Stomach smooth muscle (tissue), 2 donors: Measurements from ENCODE around the gene C1orf210.

ENCODE experiments used
- H3K27ac ChIP-seq: one replicate; pipeline ENCODE4 v1.7.0; 2013; ENCODE audit warnings: mild to moderate bottlenecking, low read length, inconsistent platforms
- H3K27me3 ChIP-seq, 2 donors: one replicate each; pipeline ENCODE4 v1.7.0; 2013; ENCODE audit warnings: low read length in 2 of 2; ENCODE audit not compliant: insufficient read depth in 2 of 2, control insufficient read depth in 1 of 2
- H3K36me3 ChIP-seq, 2 donors: one replicate each; pipeline ENCODE4 v1.7.0; 2013; ENCODE audit warnings: low read length in 2 of 2; ENCODE audit not compliant: control insufficient read depth in 2 of 2, insufficient read depth in 2 of 2
- H3K4me1 ChIP-seq: one replicate; pipeline ENCODE4 v1.7.0; 2013; ENCODE audit warnings: low read length; ENCODE audit not compliant: control insufficient read depth, insufficient read depth
- H3K4me3 ChIP-seq, 2 donors: one replicate each; pipeline ENCODE4 v1.7.0; 2013; ENCODE audit warnings: low read length in 2 of 2
- H3K9ac ChIP-seq, 2 donors: one replicate each; pipeline ENCODE4 v1.7.0; 2013; ENCODE audit warnings: low read length in 2 of 2, mild to moderate bottlenecking in 1 of 2
- H3K9me3 ChIP-seq, 2 donors: one replicate each; pipeline ENCODE4 v1.7.0; 2013; ENCODE audit warnings: low read length in 2 of 2; ENCODE audit not compliant: control insufficient read depth in 2 of 2
- donor health status: healthy.
- donor health status: Pancreatic carcinoma.

Gene C1orf210

GRCh38 chr1:43239484-43239883 lies 45.9 kb downstream of the C1orf210 start:
- Histone ChIP-seq H3K9ac (no peak overlapping the region), H3K27ac (no peak overlapping the region)

GRCh38 chr1:43238991-43239469 lies 46.4 kb downstream of the C1orf210 start:
- no peak overlapping the region for H3K27ac ChIP-seq
- no peak overlapping the region for H3K4me3 ChIP-seq

More at GRCh38 chr1:43239484-43239883, 45.9 kb downstream of the C1orf210 start:
- no peaks in the 10 kb centered on the region for H3K36me3 ChIP-seq
- no peaks in the 10 kb centered on the region for H3K4me1 ChIP-seq
- H3K9me3 ChIP-seq, result no peaks in the 10 kb centered on the region
- H3K4me3 ChIP-seq, result no peak overlapping the region
- H3K27me3 ChIP-seq, result peaks cover 0 to 3% of the 10 kb centered on the region in 2 donors

GRCh38 chr1:43238085-43238484 lies 47.3 kb downstream of the C1orf210 start:
- Histone ChIP-seq H3K4me1 (no peaks in the 10 kb centered on the region), H3K27ac (no peak overlapping the region)

More at GRCh38 chr1:43238991-43239469, 46.4 kb downstream of the C1orf210 start:
- Histone ChIP-seq H3K36me3 (no peaks in the 10 kb centered on the region), H3K9me3 (no peaks in the 10 kb centered on the region), H3K9ac (no peak overlapping the region), H3K27me3 (peaks cover 0 to 5% of the 10 kb centered on the region in 2 donors), H3K4me1 (no peaks in the 10 kb centered on the region)

GRCh38 chr1:43237121-43237520 lies 48.3 kb downstream of the C1orf210 start:
- no peak overlapping the region for H3K4me3 ChIP-seq
- no peaks in the 10 kb centered on the region for H3K4me1 ChIP-seq
- H3K27ac ChIP-seq, result no peak overlapping the region

More at GRCh38 chr1:43238085-43238484, 47.3 kb downstream of the C1orf210 start:
- H3K27me3 ChIP-seq, result peaks cover 0 to 5% of the 10 kb centered on the region in 2 donors
- no peaks in the 10 kb centered on the region for H3K36me3 ChIP-seq
- no peaks in the 10 kb centered on the region for H3K9me3 ChIP-seq
- no peak overlapping the region for H3K9ac ChIP-seq
- no peak overlapping the region for H3K4me3 ChIP-seq

GRCh38 chr1:43235451-43236121 lies 49.8 kb downstream of the C1orf210 start:
- peaks cover under 1% of the 10 kb centered on the region for H3K4me1 ChIP-seq
- H3K36me3 ChIP-seq, result no peaks in the 10 kb centered on the region
- no peaks in the 10 kb centered on the region for H3K9me3 ChIP-seq
- peaks cover 0 to 5% of the 10 kb centered on the region in 2 donors for H3K27me3 ChIP-seq
- H3K9ac ChIP-seq, result no peak overlapping the region
- no peak overlapping the region for H3K27ac ChIP-seq
- no peak overlapping the region for H3K4me3 ChIP-seq

More at GRCh38 chr1:43237121-43237520, 48.3 kb downstream of the C1orf210 start:
- Histone ChIP-seq H3K9ac (no peak overlapping the region), H3K9me3 (no peaks in the 10 kb centered on the region), H3K27me3 (peaks cover 0 to 5% of the 10 kb centered on the region in 2 donors), H3K36me3 (no peaks in the 10 kb centered on the region)

GRCh38 chr1:43235040-43235439 lies 50.3 kb downstream of the C1orf210 start:
- no peak overlapping the region for H3K9ac ChIP-seq
- no peak overlapping the region for H3K4me3 ChIP-seq
- H3K27me3 ChIP-seq, result peaks cover 0 to 5% of the 10 kb centered on the region in 2 donors
- no peaks in the 10 kb centered on the region for H3K36me3 ChIP-seq
- H3K4me1 ChIP-seq, result peaks cover 5% of the 10 kb centered on the region
- H3K27ac ChIP-seq, result no peak overlapping the region
- H3K9me3 ChIP-seq, result no peaks in the 10 kb centered on the region

- H3K27me3 ChIP-seq, result peaks cover 0 to 5% of the 10 kb centered on the region in 2 donors
- H3K27ac ChIP-seq, result no peak overlapping the region
- no peak overlapping the region for H3K9ac ChIP-seq
- H3K36me3 ChIP-seq, result no peaks in the 10 kb centered on the region
- H3K4me3 ChIP-seq, result no peak overlapping the region
- no peaks in the 10 kb centered on the region for H3K9me3 ChIP-seq
- peaks cover 5% of the 10 kb centered on the region for H3K4me1 ChIP-seq
Measured at GRCh38 chr1:43234267-43234666, 51.1 kb downstream of the C1orf210 start.

GRCh38 chr1:43233631-43234030 lies 51.8 kb downstream of the C1orf210 start:
- no peak overlapping the region for H3K4me3 ChIP-seq
- no peak overlapping the region for H3K27ac ChIP-seq
- peaks cover 0 to 5% of the 10 kb centered on the region in 2 donors for H3K27me3 ChIP-seq
- H3K36me3 ChIP-seq, result no peaks in the 10 kb centered on the region
- H3K4me1 ChIP-seq, result peaks cover 5% of the 10 kb centered on the region
- no peaks in the 10 kb centered on the region for H3K9me3 ChIP-seq
- H3K9ac ChIP-seq, result no peak overlapping the region

- Histone ChIP-seq H3K4me3 (no peak overlapping the region), H3K27ac (no peak overlapping the region), H3K36me3 (no peaks in the 10 kb centered on the region), H3K9ac (no peak overlapping the region), H3K4me1 (peaks cover 5% of the 10 kb centered on the region), H3K9me3 (no peaks in the 10 kb centered on the region), H3K27me3 (peaks cover 0 to 5% of the 10 kb centered on the region in 2 donors)
Measured at GRCh38 chr1:43232482-43232881, 52.9 kb downstream of the C1orf210 start.

- H3K27me3 ChIP-seq, result peaks cover 0 to 5% of the 10 kb centered on the region in 2 donors
- H3K27ac ChIP-seq, result no peak overlapping the region
- no peak overlapping the region for H3K9ac ChIP-seq
- peaks cover 7% of the 10 kb centered on the region for H3K4me1 ChIP-seq
- H3K9me3 ChIP-seq, result no peaks in the 10 kb centered on the region
- H3K36me3 ChIP-seq, result no peaks in the 10 kb centered on the region
- H3K4me3 ChIP-seq, result no peak overlapping the region
Measured at GRCh38 chr1:43232074-43232473, 53.3 kb downstream of the C1orf210 start.
